ENCODE data around the gene LOXL3.

LOXL3 gene, protein sequence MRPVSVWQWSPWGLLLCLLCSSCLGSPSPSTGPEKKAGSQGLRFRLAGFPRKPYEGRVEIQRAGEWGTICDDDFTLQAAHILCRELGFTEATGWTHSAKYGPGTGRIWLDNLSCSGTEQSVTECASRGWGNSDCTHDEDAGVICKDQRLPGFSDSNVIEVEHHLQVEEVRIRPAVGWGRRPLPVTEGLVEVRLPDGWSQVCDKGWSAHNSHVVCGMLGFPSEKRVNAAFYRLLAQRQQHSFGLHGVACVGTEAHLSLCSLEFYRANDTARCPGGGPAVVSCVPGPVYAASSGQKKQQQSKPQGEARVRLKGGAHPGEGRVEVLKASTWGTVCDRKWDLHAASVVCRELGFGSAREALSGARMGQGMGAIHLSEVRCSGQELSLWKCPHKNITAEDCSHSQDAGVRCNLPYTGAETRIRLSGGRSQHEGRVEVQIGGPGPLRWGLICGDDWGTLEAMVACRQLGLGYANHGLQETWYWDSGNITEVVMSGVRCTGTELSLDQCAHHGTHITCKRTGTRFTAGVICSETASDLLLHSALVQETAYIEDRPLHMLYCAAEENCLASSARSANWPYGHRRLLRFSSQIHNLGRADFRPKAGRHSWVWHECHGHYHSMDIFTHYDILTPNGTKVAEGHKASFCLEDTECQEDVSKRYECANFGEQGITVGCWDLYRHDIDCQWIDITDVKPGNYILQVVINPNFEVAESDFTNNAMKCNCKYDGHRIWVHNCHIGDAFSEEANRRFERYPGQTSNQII

DNA sequence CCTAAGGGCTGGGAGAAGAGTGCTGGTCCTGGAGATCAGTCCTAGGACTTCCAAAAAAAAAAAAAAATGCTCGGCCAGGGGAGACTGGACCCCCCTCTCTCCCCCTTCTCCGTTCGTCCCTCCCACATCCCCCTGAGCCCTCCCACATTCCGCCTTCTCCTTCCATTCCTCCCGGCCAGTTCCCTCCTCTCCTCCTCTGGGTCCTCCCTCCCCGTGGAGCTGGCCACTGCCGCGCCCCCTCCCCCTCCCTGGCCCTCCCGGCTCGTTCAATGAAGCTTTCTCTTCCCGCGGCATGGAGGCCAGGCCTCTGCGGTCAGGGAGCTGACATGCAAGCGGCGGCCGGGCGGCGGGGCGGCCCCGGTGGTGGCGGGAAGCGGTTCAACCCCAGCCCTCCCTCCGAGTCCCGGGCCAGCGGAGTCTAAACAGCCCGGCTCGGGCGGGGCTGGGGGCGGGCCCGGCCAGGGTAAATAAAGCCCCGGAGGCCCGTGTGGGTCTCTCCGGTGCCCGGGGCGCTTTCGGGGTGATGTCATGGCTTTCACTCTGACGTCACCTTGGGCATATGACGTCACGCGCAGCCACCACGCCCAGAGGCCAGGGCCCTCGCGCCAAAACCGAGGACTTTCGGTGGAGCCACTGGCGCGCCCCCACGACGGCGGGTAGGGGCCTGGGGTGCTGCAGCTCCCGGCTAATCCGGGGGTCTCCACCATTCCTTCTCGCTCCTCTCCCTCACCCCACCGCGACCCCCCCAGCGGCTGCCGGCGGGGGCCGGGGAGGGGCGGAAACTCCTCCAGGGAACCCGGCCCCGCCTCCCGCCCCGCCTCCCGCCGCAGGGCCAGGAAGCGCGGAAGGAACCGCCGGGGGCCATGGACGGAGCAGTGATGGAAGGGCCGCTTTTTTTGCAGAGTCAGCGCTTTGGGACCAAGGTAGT lies at the start of gene LOXL3, which contains the start of gene DOK1:
Gene LOXL3 (minus strand): TSS at position 51 of the 928 bp plus-strand sequence. CDS start 1,308 bp downstream, outside the sequence.
Gene DOK1 (plus strand): TSS at position 829 of the 928 bp plus-strand sequence. CDS start 35 bp downstream, at position 864.
- DNase-seq (ENCODE audit: low read depth), result peak; percentile 67

GRCh38 chr2:74602586-74603281 lies 49.0 kb upstream of the LOXL3 start:
- no peak for DNase-seq (ENCODE audit: low read depth)

DNA sequence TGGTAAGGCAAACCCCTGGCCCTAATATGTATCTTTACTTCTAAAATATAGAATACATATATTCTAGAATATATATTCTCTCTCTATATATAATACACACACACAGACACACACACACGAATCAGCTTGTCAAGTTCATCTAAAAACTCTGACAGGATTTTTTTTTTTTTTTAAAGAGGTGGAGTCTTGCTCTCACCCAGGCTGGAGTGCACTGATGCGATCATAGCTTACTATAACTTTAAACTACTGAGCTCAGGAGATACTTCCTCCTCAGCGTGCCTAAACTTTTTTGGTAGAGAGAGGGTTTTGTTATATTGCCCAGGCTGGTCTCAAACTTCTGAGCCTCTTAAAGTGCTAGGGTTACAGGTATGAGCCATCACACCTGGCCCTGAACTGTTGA lies 45.9 kb upstream of the LOXL3 start:
- DNase-seq (ENCODE audit: low read depth), result no peak

GRCh38 chr2:74597410-74597809 lies 43.7 kb upstream of the LOXL3 start:
- DNase-seq (ENCODE audit: low read depth), result no peak

DNA sequence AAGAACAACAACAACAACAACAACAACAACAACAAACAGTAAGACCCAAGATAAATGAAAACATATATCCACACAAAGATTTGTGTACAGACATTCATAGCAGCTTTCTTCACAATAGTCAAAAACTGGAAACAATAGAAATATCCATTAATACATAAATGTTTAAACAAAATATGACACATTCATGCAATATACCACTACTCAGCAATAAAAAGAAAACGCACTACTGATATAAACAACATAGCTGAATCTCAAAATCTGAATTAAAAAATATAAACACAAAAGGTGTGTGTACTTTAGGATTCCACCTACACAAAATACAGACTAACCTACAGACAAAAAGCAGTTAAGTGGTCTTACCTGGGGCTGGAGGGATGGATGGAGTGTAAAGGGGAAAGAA lies 42.8 kb upstream of the LOXL3 start:
- no peak for DNase-seq (ENCODE audit: low read depth)

DNA sequence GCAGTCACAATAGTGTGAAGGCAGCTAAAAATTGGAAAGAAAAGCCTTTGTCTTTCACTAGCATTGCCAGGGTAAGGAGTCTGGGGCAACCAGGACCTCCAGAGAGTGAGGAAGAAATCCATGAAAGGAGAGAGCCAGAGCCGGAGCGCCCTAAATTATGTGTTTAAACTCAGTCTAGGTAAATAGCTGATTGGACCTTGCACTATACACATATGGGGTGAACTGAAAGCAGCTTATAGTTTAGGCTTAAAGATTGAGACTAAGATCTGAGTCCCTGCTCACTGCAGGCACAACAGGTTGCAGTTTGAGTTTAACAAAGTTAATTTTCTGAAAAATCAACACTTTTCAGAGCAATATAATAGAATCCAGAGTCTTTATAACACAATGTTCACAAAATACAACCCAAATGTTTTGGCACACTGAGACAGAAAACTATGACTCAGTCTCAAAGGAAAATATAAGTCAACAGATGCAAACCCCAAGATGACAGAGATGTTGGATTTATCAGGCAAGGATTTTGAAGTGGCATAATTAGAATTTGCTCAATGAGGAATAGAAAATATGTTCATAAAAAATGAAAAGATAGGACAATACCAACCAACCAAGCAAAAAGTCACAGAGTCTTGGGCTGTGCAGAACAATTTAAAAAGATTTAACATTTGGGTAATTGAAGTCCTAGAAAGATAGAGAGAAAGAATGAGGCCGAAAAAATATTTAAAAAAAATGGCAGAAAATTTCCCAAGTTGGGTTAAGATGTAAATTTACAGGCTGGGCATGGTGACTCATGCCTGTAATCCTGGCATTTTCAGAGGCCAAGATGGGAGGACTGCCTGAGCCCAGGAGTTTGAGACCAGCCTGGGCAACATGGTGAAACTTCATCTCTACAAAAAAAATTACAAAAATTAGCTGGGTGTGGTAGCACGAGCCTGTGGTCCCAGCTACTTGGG lies 40.4 kb upstream of the LOXL3 start:
- no peak for DNase-seq (ENCODE audit: low read depth)

DNA sequence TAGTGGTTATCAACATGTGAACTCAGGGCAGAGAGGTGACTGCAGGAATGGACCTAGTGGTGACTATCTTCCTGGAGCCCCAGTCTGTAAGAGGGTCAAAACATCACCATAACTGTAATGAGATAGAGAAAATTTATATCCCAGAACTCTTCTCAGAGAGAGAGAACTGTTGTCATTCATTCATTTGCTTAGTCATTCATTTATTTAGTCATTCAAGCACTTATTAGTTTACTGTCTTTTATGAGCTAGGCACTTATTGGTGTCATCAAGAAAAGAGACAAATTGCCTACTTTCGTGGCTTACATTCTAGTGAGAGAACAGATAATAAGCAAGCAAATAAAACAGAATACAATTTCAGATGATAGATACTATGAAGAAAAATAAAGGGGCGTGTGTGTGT lies 34.9 kb upstream of the LOXL3 start:
- no peak for DNase-seq (ENCODE audit: low read depth)

DNA sequence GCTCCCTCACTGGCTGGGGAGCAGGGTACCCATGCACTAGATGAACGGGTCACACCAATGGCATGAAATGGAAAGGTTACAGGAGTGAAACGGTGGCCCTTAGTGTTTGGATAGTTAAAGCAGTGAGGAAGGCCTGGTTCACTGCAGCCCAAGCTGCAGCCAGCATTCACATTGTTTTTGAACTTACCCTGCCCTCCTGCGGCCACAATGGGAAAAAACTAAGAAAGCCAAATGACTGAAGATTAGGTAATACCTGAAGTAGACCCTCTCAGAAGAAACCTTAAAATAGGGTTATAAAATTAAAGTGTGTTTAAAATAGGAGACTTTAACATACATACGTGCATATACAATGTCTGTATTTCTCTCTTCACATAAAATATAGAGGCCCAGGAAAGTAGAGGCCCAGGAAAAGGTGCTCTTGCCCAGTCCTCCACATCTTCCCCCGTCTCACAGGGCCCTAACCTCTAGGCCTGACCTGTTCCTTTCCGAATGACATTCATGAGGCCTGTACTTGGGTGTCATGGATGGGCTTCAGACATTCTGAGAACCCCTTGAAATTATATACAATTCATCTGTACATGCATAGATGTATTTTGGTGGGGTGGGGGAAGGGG lies 34.0 kb upstream of the LOXL3 start:
- DNase-seq (ENCODE audit: low read depth), result no peak

GRCh38 chr2:74585406-74586185 lies 31.9 kb upstream of the LOXL3 start:
- DNase-seq (ENCODE audit: low read depth), result no peak

- no peak for DNase-seq (ENCODE audit: low read depth)
Measured at GRCh38 chr2:74584088-74584645, 30.4 kb upstream of the LOXL3 start.

- no peak for DNase-seq (ENCODE audit: low read depth)
Measured at GRCh38 chr2:74583504-74583903, 29.8 kb upstream of the LOXL3 start.

DNA sequence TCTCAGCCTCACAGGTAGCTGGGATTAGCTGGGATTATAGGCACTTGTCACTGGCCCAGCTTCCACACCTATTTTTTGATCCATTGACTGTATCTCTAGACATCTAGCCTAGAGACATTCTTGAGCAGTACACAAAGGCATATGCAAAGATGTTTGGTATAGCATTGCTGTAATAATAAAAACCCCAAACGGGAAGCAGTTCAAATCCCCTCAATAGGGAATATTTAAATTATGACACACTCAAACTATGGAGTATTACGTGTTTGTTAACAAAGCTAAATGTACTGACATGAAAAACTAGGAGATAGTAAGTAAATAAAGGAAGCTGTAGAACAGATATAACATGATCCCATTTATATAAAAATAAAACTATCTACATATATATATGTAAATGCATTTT lies 28.4 kb upstream of the LOXL3 start:
- no peak for DNase-seq (ENCODE audit: low read depth)

DNA sequence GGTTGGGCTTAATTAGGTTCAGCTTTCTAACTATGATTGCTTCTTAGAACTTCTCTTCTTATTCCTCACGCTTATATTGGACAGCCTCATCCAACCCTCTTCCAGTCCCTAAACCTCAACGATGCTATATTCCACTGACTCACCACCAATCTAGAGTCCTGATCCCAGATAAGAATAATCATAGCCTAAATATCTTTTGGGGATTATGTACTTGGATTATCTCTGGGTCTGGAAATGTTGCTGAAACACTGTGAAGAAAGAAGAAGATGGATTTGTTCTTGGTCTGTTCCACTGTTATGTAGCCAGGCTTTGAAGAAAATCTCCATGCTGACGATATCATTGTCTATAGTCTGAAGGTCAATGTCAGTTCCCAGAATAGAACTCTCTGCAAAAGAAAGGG lies 27.7 kb upstream of the LOXL3 start:
- DNase-seq (ENCODE audit: low read depth), result no peak

- DNase-seq (ENCODE audit: low read depth), result no peak
Measured at GRCh38 chr2:74578408-74578807, 24.7 kb upstream of the LOXL3 start.

DNA sequence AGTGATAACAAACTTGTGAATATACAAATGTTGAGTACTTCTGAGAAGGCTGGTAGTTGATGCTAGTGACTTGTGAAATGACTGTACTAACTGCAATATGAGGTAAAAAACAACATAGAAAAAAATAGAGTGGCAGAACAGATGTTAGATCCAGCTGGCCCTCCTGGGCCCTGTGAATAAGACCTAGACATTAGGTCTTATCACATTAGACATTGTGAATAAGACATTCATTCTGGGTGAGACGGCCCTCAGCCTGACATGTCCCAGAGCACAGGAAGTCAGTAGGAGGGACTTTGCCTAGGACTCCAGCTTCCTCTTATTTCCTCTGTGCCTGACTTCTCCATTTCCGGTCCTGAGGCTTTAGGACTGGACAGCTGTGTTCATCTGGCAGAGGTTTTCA lies 23.7 kb upstream of the LOXL3 start:
- no peak for DNase-seq (ENCODE audit: low read depth)

GRCh38 chr2:74576863-74577229 lies 23.1 kb upstream of the LOXL3 start:
- no peak for DNase-seq (ENCODE audit: low read depth)

DNA sequence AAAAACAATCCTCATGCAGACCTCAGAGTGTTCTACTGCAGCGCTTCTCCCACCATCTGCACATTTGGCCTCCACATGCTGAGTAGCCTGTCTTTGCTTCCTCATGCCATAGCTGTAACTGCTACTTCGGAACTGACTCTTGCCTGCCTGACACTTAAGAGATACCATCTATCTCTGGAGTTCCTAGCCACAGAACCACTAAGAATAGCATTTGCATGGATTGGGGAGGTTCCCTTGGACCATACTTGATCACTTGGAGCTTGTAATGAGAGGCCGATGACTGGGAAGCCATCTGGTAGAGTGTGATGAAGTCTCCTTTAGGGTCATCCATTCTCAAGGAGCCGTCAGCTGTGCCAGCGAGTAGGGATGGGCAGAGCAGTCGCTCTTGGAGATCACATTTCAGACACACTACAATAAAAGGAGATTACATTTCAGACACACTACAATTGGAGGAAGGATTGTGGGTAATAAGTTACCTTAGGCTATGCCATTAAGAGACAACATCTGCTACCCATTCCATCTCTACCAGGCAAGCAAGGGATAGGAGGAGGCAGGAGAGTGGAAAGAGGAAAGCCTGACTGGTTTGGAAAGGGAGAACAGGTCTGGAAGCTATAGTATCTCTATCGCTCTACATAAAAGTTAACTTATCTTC lies 22.6 kb upstream of the LOXL3 start:
- DNase-seq (ENCODE audit: low read depth), result no peak

DNA sequence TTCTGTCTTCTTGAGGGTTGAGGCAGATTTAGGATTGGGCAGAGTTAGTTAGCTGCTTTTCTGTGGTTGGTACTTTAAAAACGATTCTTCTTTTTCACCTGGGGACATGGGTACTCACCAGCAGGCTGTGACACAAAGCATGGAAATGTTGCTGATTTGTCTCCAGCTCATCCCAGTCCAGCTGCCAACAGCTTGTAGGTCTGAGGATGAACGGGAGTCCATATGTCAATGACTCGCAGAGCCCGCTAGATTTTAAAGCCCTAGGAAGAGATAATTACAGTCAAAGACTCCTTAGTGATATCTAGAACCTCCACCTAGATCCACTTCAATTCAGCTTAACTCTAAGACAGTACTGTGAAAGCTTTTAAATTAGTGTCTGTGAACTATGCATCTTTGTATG lies 21.6 kb upstream of the LOXL3 start:
- no peak for DNase-seq (ENCODE audit: low read depth)

Measured in stimulated activated CD8-positive, alpha-beta memory T cell treated with anti-CD3 and anti-CD28 coated beads, Interleukin-15, amount 100 ng/mL, for 24 hours (primary cell).